Left lung (tissue), 10 donors: ENCODE measurements around the gene TTC5. TPM values are rescaled to one million over a fixed set of nuclear protein-coding genes. Genes with fewer than 3 reads are reported as not detected.

Experiments
- ATAC-seq: fragments of 200-7000 bp; cut with Tn5 transposase; one replicate; pipeline ENCODE4 v1.9.1; 2020; ENCODE audit warnings: moderate library complexity
- DNase-seq, 4 donors: peaks; one replicate each; pipeline ENCODE4 v3.0.0-alpha.2; 2013 to 2020
- H3K27ac ChIP-seq, 2 donors: fragments of 200-600 bp; sonication (generic) in 1 of 2; one replicate each; pipeline versions ENCODE4 v1.5.0 to v1.8.0; 2020 to 2021
- H3K27me3 ChIP-seq, 2 donors: fragments of 200-600 bp; sonication (generic) in 1 of 2; one replicate each; pipeline versions ENCODE4 v1.5.0 to v1.8.0; 2020 to 2021
- H3K36me3 ChIP-seq, 2 donors: fragments of 200-600 bp; sonication (generic) in 1 of 2; one replicate each; pipeline versions ENCODE4 v1.5.0 to v1.8.0; 2020 to 2021
- H3K4me1 ChIP-seq, 2 donors: fragments of 200-600 bp; one replicate each; pipeline ENCODE4 v1.8.0; 2021
- H3K4me3 ChIP-seq, 2 donors: fragments of 200-600 bp; sonication (generic) in 1 of 2; one replicate each; pipeline versions ENCODE4 v1.5.0 to v1.8.0; 2020 to 2021; ENCODE audit warnings: mild to moderate bottlenecking in 1 of 2
- H3K9me3 ChIP-seq, 2 donors: fragments of 200-600 bp; sonication (generic) in 1 of 2; one replicate each; pipeline versions ENCODE4 v1.5.0 to v1.8.0; 2020 to 2021
- CTCF ChIP-seq, 2 donors: fragments of 200-600 bp; sonication (generic) in 1 of 2; IDR thresholded peaks; one replicate each; pipeline versions ENCODE4 v1.5.0 to v1.8.0; 2021; ENCODE audit warnings: antibody characterized with exemption in 2 of 2
- intact Hi-C, 2 donors: fragments of 100-400 bp; cut with DNase I; formaldehyde crosslinking; loops; one replicate each; pipeline versions ENCODE4 v1.11.2 to v1.14.2; 2022
- polyA plus RNA-seq, 6 donors: library from polyadenylated mRNA; unstranded; fragments of 120-200 nt; gene quantifications; one replicate each; pipeline ENCODE4 v1.2.1, GENCODE V29; 2013; ENCODE audit not compliant: insufficient read length in 6 of 6
- total RNA-seq, 2 donors: library from RNA; stranded (reverse); fragmentation: NEBNext Ultra II Directional; extraction: Animal tissue kit (Norgen Biotek cat#: 25700); gene quantifications; one replicate each; pipeline ENCODE4 v1.2.1, GENCODE V29; 2021
- donor health status: DM: no; HTN: yes; CAD: no.
- donor health status: DM: no; HTN: no; CAD: no.

The TTC5 gene
- total and polyA plus RNA-seq, 8 donors, result 16.6 to 27.6 (median 23.4) TPM

GRCh38 chr14:20332431-20332787 is 26.7 kb upstream of the TTC5 start:
- Histone ChIP-seq H3K4me3 (peak overlapping the region; percentile 59 to 69), H3K9me3 (no peaks in the 10 kb centered on the region), H3K27ac (peak overlapping the region; percentile 77 to 84), H3K36me3 (peaks cover 0 to 8% of the 10 kb centered on the region in 2 donors), H3K27me3 (no peaks in the 10 kb centered on the region), H3K4me1 (peaks cover 5 to 32% of the 10 kb centered on the region in 2 donors)
- DNase-seq (peak in 1 of 4 donors; percentile 24), ATAC-seq (peak; percentile 47)
- intact Hi-C loops, result no loop called here
- no peak for TF ChIP-seq CTCF (IDR thresholded peaks at IDR 0.05)

- no peak overlapping the region for H3K27ac ChIP-seq
- no peak overlapping the region for H3K4me3 ChIP-seq
- H3K4me1 ChIP-seq, result peaks cover 5 to 37% of the 10 kb centered on the region in 2 donors
- TF ChIP-seq CTCF (IDR thresholded peaks at IDR 0.05), result no peak
- ATAC-seq (no peak), DNase-seq (no peak)
- no peaks in the 10 kb centered on the region for H3K27me3 ChIP-seq
- H3K36me3 ChIP-seq, result peaks cover 3 to 15% of the 10 kb centered on the region in 2 donors
- intact Hi-C loops, result no loop called here
- H3K9me3 ChIP-seq, result no peaks in the 10 kb centered on the region
Observed at GRCh38 chr14:20331053-20331613, 25.4 kb upstream of the TTC5 start.

GRCh38 chr14:20329355-20329754 is 23.6 kb upstream of the TTC5 start:
- no peak for TF ChIP-seq CTCF (IDR thresholded peaks at IDR 0.05)
- Histone ChIP-seq H3K36me3 (peaks cover 3 to 32% of the 10 kb centered on the region in 2 donors), H3K27ac (no peak overlapping the region), H3K9me3 (no peaks in the 10 kb centered on the region), H3K27me3 (no peaks in the 10 kb centered on the region), H3K4me3 (no peak overlapping the region), H3K4me1 (peaks cover 5 to 37% of the 10 kb centered on the region in 2 donors)
- intact Hi-C loops, result loop anchor here in 1 of 2 donors (10.0 kb wide), 1 partner anchor 275 kb away; no protein-coding TSS in a partner anchor
- ATAC-seq (no peak), DNase-seq (no peak)

GRCh38 chr14:20328705-20329104 is 23.0 kb upstream of the TTC5 start:
- no peak overlapping the region for H3K27ac ChIP-seq
- TF ChIP-seq CTCF (IDR thresholded peaks at IDR 0.05), result no peak
- intact Hi-C loops, result loop anchor here in 1 of 2 donors (10.0 kb wide), 1 partner anchor 276 kb away; no protein-coding TSS in a partner anchor
- H3K27me3 ChIP-seq, result no peaks in the 10 kb centered on the region
- H3K4me1 ChIP-seq, result peaks cover 5 to 37% of the 10 kb centered on the region in 2 donors
- no peak overlapping the region for H3K4me3 ChIP-seq
- H3K9me3 ChIP-seq, result no peaks in the 10 kb centered on the region
- peaks cover 3 to 37% of the 10 kb centered on the region in 2 donors for H3K36me3 ChIP-seq
- DNase-seq (no peak), ATAC-seq (no peak)

GRCh38 chr14:20327005-20327869 is 21.5 kb upstream of the TTC5 start:
- peak in 2 of 4 donors; percentile 52 to 78 for DNase-seq
- TF ChIP-seq CTCF (IDR thresholded peaks at IDR 0.05), result peak; percentile 63 to 64
- no peak overlapping the region for H3K27ac ChIP-seq
- H3K27me3 ChIP-seq, result no peaks in the 10 kb centered on the region
- ATAC-seq, result peak; percentile 92
- peaks cover 5 to 29% of the 10 kb centered on the region in 2 donors for H3K4me1 ChIP-seq
- H3K4me3 ChIP-seq, result no peak overlapping the region
- H3K36me3 ChIP-seq, result peaks cover 3 to 51% of the 10 kb centered on the region in 2 donors
- intact Hi-C loops, result loop anchor here in 1 of 2 donors (10.0 kb wide), 1 partner anchor 278 kb away; no protein-coding TSS in a partner anchor
- H3K9me3 ChIP-seq, result no peaks in the 10 kb centered on the region
